Neural progenitor cell (in vitro differentiated cells): ENCODE data around the gene NT5DC1. TPM values are rescaled to one million over a fixed set of nuclear protein-coding genes. Genes with fewer than 3 reads are reported as not detected.

Experiments
- DNase-seq: peaks from one replicate; pipeline ENCODE4 v3.0.0-alpha.2; 2016; ENCODE audit warnings: low spot score
- H2AFZ ChIP-seq: fragments of 200-600 bp; sonication (generic); replicated peaks from 2 replicates; pipeline ENCODE4 v1.6.1; 2016; ENCODE audit warnings: antibody characterized with exemption
- H3F3A ChIP-seq: fragments of 200-600 bp; sonication (generic); 2 replicates; pipeline ENCODE4 v1.6.1; 2016; ENCODE audit warnings: antibody characterized with exemption, low read depth
- H3K27ac ChIP-seq: fragments of 200-600 bp; sonication (generic); 2 replicates; pipeline ENCODE4 v1.5.1; 2016; ENCODE audit warnings: mild to moderate bottlenecking
- H3K27me3 ChIP-seq: fragments of 200-600 bp; sonication (generic); 2 replicates; pipeline ENCODE4 v1.6.1; 2016; ENCODE audit warnings: mild to moderate bottlenecking, moderate library complexity
- H3K36me3 ChIP-seq: fragments of 200-600 bp; sonication (generic); 2 replicates; pipeline ENCODE4 v1.5.1; 2016
- H3K4me1 ChIP-seq: fragments of 200-600 bp; sonication (generic); 2 replicates; pipeline ENCODE4 v1.6.1; 2016; ENCODE audit warnings: mixed run types
- H3K4me2 ChIP-seq: fragments of 200-600 bp; sonication (generic); 2 replicates; pipeline ENCODE4 v1.6.1; 2016
- H3K4me3 ChIP-seq: fragments of 200-600 bp; sonication (generic); 2 replicates; pipeline ENCODE4 v1.5.1; 2016
- H3K79me2 ChIP-seq: fragments of 200-600 bp; sonication (generic); 2 replicates; pipeline ENCODE4 v1.6.1; 2016; ENCODE audit warnings: low read depth
- H3K9ac ChIP-seq: fragments of 200-600 bp; sonication (generic); 2 replicates; pipeline ENCODE4 v1.6.1; 2016
- H3K9me3 ChIP-seq: fragments of 200-600 bp; sonication (generic); 2 replicates; pipeline ENCODE4 v1.5.1; 2016; ENCODE audit warnings: low read depth
- H4K20me1 ChIP-seq: fragments of 200-600 bp; sonication (generic); 2 replicates; pipeline ENCODE4 v1.6.1; 2016; ENCODE audit warnings: low read depth
- H3K27ac Mint-ChIP-seq: 3 replicates; pipeline ENCODE4 v1.8.0; 2021; ENCODE audit warnings: mixed read lengths
- H3K27me3 Mint-ChIP-seq: 2 replicates; pipeline ENCODE4 v1.8.0; 2022; ENCODE audit warnings: low read depth, mild to moderate bottlenecking, inconsistent platforms, moderate library complexity, mixed read lengths; ENCODE audit not compliant: insufficient read depth
- H3K36me3 Mint-ChIP-seq: 3 replicates; pipeline ENCODE4 v1.8.0; 2021; ENCODE audit warnings: mixed read lengths
- H3K4me1 Mint-ChIP-seq: 3 replicates; pipeline ENCODE4 v1.8.0; 2021; ENCODE audit warnings: mixed read lengths
- H3K4me3 Mint-ChIP-seq: 3 replicates; pipeline ENCODE4 v1.8.0; 2021; ENCODE audit warnings: mild to moderate bottlenecking, moderate library complexity, mixed read lengths
- H3K9me3 Mint-ChIP-seq: 3 replicates; pipeline ENCODE4 v1.8.0; 2020; ENCODE audit warnings: mixed read lengths
- CTCF ChIP-seq: fragments of 200-600 bp; sonication (generic); IDR thresholded peaks from 2 replicates; pipeline ENCODE4 v1.5.1; 2017; ENCODE audit warnings: antibody characterized with exemption, mild to moderate bottlenecking
- EZH2 ChIP-seq: fragments of 200-600 bp; sonication (generic); IDR thresholded peaks from 2 replicates; pipeline ENCODE4 v1.6.1; 2017; ENCODE audit warnings: antibody characterized with exemption, mild to moderate bottlenecking, moderate library complexity
- EZH2phosphoT487 ChIP-seq: fragments of 200-600 bp; sonication (generic); IDR thresholded peaks from 2 replicates; pipeline ENCODE4 v1.6.1; 2017; ENCODE audit warnings: antibody characterized with exemption
- total RNA-seq: library from RNA; depleted of rRNA; stranded (reverse); fragments of >200 nt; gene quantifications from 2 replicates; pipeline ENCODE4 v1.2.3, GENCODE V29; 2015; ENCODE audit warnings: low replicate concordance

The NT5DC1 gene
- total RNA-seq, 1 donor from 2014 or later: 19.3 TPM

GRCh38 chr6:116292553-116292952, 191.9 kb downstream of the NT5DC1 start:
- TF ChIP-seq EZH2phosphoT487 (no peak), EZH2 (no peak), CTCF (no peak)
- no peak for DNase-seq
- Mint-ChIP-seq H3K27ac (no peak overlapping the region), H3K36me3 (no peaks in the 10 kb centered on the region), H3K27me3 (no peaks in the 10 kb centered on the region), H3K9me3 (peaks cover 3% of the 10 kb centered on the region), H3K4me3 (no peak overlapping the region), H3K4me1 (no peaks in the 10 kb centered on the region)
- no peak overlapping the region for H3K4me3 ChIP-seq
- H3K4me1 ChIP-seq: no peaks in the 10 kb centered on the region
- H3F3A ChIP-seq: no peaks in the 10 kb centered on the region
- H3K79me2 ChIP-seq: no peaks in the 10 kb centered on the region
- no peaks in the 10 kb centered on the region for H4K20me1 ChIP-seq
- H2AFZ ChIP-seq: no peak overlapping the region
- no peak overlapping the region for H3K4me2 ChIP-seq
- no peaks in the 10 kb centered on the region for H3K9me3 ChIP-seq
- no peaks in the 10 kb centered on the region for H3K27me3 ChIP-seq
- H3K9ac ChIP-seq: no peak overlapping the region
- H3K36me3 ChIP-seq: no peaks in the 10 kb centered on the region
- H3K27ac ChIP-seq: no peak overlapping the region

GRCh38 chr6:116298273-116298672, 197.6 kb downstream of the NT5DC1 start:
- DNase-seq: no peak
- Histone ChIP-seq H3K4me3 (no peak overlapping the region), H3K27me3 (no peaks in the 10 kb centered on the region), H3K27ac (no peak overlapping the region), H3F3A (no peaks in the 10 kb centered on the region), H4K20me1 (no peaks in the 10 kb centered on the region), H3K4me1 (no peaks in the 10 kb centered on the region), H3K9me3 (no peaks in the 10 kb centered on the region), H2AFZ (no peak overlapping the region), H3K36me3 (no peaks in the 10 kb centered on the region), H3K79me2 (no peaks in the 10 kb centered on the region), H3K9ac (no peak overlapping the region), H3K4me2 (no peak overlapping the region)
- Mint-ChIP-seq H3K4me1 (peaks cover 7% of the 10 kb centered on the region), H3K36me3 (peaks cover 3% of the 10 kb centered on the region), H3K9me3 (peaks cover 20% of the 10 kb centered on the region), H3K27me3 (no peaks in the 10 kb centered on the region), H3K4me3 (no peak overlapping the region), H3K27ac (no peak overlapping the region)
- TF ChIP-seq CTCF (no peak), EZH2 (no peak), EZH2phosphoT487 (no peak)

GRCh38 chr6:116298973-116299372, 198.3 kb downstream of the NT5DC1 start:
- H3F3A ChIP-seq: no peaks in the 10 kb centered on the region
- no peaks in the 10 kb centered on the region for H3K27me3 ChIP-seq
- H3K9me3 ChIP-seq: no peaks in the 10 kb centered on the region
- no peaks in the 10 kb centered on the region for H3K4me1 ChIP-seq
- H2AFZ ChIP-seq: no peak overlapping the region
- Mint-ChIP-seq H3K9me3 (peaks cover 20% of the 10 kb centered on the region), H3K4me1 (peaks cover 7% of the 10 kb centered on the region), H3K36me3 (peaks cover 3% of the 10 kb centered on the region), H3K27me3 (no peaks in the 10 kb centered on the region), H3K4me3 (no peak overlapping the region), H3K27ac (no peak overlapping the region)
- no peak overlapping the region for H3K4me3 ChIP-seq
- no peak overlapping the region for H3K9ac ChIP-seq
- no peaks in the 10 kb centered on the region for H3K79me2 ChIP-seq
- no peak for DNase-seq
- no peak for TF ChIP-seq EZH2phosphoT487
- TF ChIP-seq CTCF: no peak
- TF ChIP-seq EZH2: no peak
- H3K36me3 ChIP-seq: no peaks in the 10 kb centered on the region
- H3K4me2 ChIP-seq: no peak overlapping the region
- no peak overlapping the region for H3K27ac ChIP-seq
- no peaks in the 10 kb centered on the region for H4K20me1 ChIP-seq

Other genes starting within 250 kb of the NT5DC1 start
- 0.11 and 0.15 TPM in 2 replicates for gene FRK, start 40.0 kb upstream of the NT5DC1 start, total RNA-seq
- gene COL10A1, start 25.3 kb downstream of the NT5DC1 start, total RNA-seq: not detected in 2 replicates
- 32.2 and 34.2 TPM in 2 replicates for gene TSPYL4, start 153.2 kb downstream of the NT5DC1 start, total RNA-seq
- 63.0 and 64.9 TPM in 2 replicates for gene TSPYL1, start 179.1 kb downstream of the NT5DC1 start, total RNA-seq